Neuronal stem cell (in vitro differentiated cells): ENCODE measurements around the gene BCL11B.

Source experiments
- DNase-seq: peaks from one replicate; pipeline ENCODE4 v3.0.0-alpha.2; 2013; ENCODE audit warnings: low spot score
- H2AFZ ChIP-seq: one replicate; pipeline ENCODE4 v1.6.1; 2013; ENCODE audit warnings: mild to moderate bottlenecking, low read length, inconsistent platforms
- H2AK5ac ChIP-seq: 2 replicates; pipeline ENCODE4 v1.6.1; 2013; ENCODE audit warnings: low read depth, mild to moderate bottlenecking, inconsistent platforms, low read length, moderate library complexity, mixed read lengths
- H2BK120ac ChIP-seq: 2 replicates; pipeline ENCODE4 v1.6.1; 2013; ENCODE audit warnings: low read depth, mild to moderate bottlenecking, inconsistent platforms, low read length, moderate library complexity, mixed read lengths
- H2BK12ac ChIP-seq: one replicate; pipeline ENCODE4 v1.6.1; 2013; ENCODE audit warnings: low read length, inconsistent platforms
- H2BK15ac ChIP-seq: 2 replicates; pipeline ENCODE4 v1.6.1; 2013; ENCODE audit warnings: mild to moderate bottlenecking, low read length, inconsistent platforms, mixed read lengths
- H2BK5ac ChIP-seq: one replicate; pipeline ENCODE4 v1.6.1; 2013; ENCODE audit warnings: inconsistent platforms, mild to moderate bottlenecking, low read length, moderate library complexity
- H3K14ac ChIP-seq: one replicate; pipeline ENCODE4 v1.6.1; 2013; ENCODE audit warnings: low read length, inconsistent platforms
- H3K18ac ChIP-seq: 2 replicates; pipeline ENCODE4 v1.6.1; 2013; ENCODE audit warnings: low read length, inconsistent platforms
- H3K23ac ChIP-seq: 2 replicates; pipeline ENCODE4 v1.6.1; 2013; ENCODE audit warnings: low read depth, mild to moderate bottlenecking, mixed read lengths, low read length, inconsistent platforms; ENCODE audit not compliant: poor library complexity
- H3K27ac ChIP-seq: replicated peaks from 3 replicates; pipeline ENCODE4 v1.5.1; 2013; ENCODE audit warnings: low read length, inconsistent platforms
- H3K27me3 ChIP-seq, 3 experiments: 2 replicates each; pipeline ENCODE4 v1.6.1; 2013; ENCODE audit warnings: low read length in 3 of 3, mild to moderate bottlenecking in 2 of 3, inconsistent platforms in 1 of 3, low read depth in 1 of 3, mixed read lengths in 1 of 3, moderate library complexity in 1 of 3; ENCODE audit not compliant: control insufficient read depth in 3 of 3, insufficient read depth in 3 of 3
- H3K36me3 ChIP-seq, 2 donors: replicated peaks in 1 of 2; 2 replicates each; pipeline ENCODE4 v1.6.1; 2013; ENCODE audit warnings: low read length in 2 of 2; ENCODE audit not compliant: control insufficient read depth in 2 of 2, insufficient read depth in 2 of 2
- H3K4ac ChIP-seq: 2 replicates; pipeline ENCODE4 v1.6.1; 2013; ENCODE audit warnings: inconsistent platforms, mild to moderate bottlenecking, low read length, moderate library complexity
- H3K4me1 ChIP-seq, 2 donors: 1 replicate in 1 of 2; 2 replicates in 1 of 2; pipeline ENCODE4 v1.6.1; 2013; ENCODE audit warnings: low read length in 2 of 2, low read depth in 1 of 2; ENCODE audit not compliant: control insufficient read depth in 2 of 2, insufficient read depth in 1 of 2
- H3K4me2 ChIP-seq: one replicate; pipeline ENCODE4 v1.6.1; 2013; ENCODE audit warnings: mild to moderate bottlenecking, low read length, inconsistent platforms; ENCODE audit not compliant: insufficient read depth, poor library complexity, severe bottlenecking
- H3K4me3 ChIP-seq, 2 donors: 2 replicates each; pipeline ENCODE4 v1.5.1; 2013; ENCODE audit warnings: low read length in 2 of 2, mild to moderate bottlenecking in 2 of 2, inconsistent platforms in 1 of 2, moderate library complexity in 1 of 2
- H3K79me1 ChIP-seq: one replicate; pipeline ENCODE4 v1.6.1; 2013; ENCODE audit warnings: low read depth, mild to moderate bottlenecking, inconsistent platforms, low read length, moderate library complexity
- H3K9ac ChIP-seq: one replicate; pipeline ENCODE4 v1.6.1; 2013; ENCODE audit warnings: mild to moderate bottlenecking, low read depth, low read length, inconsistent platforms; ENCODE audit not compliant: poor library complexity
- H3K9me3 ChIP-seq, 2 donors: replicated peaks in 1 of 2; 2 replicates each; pipeline versions ENCODE3 to v1.6.1; 2013; ENCODE audit warnings: low read length in 2 of 2, mild to moderate bottlenecking in 2 of 2, inconsistent platforms in 1 of 2, low read depth in 1 of 2, mixed read lengths in 1 of 2, moderate library complexity in 1 of 2; ENCODE audit not compliant: control insufficient read depth in 2 of 2, insufficient read depth in 1 of 2
- H4K8ac ChIP-seq: one replicate; pipeline ENCODE4 v1.6.1; 2013; ENCODE audit warnings: low read depth, mild to moderate bottlenecking, inconsistent platforms, low read length, moderate library complexity
- H4K91ac ChIP-seq: one replicate; pipeline ENCODE4 v1.6.1; 2013; ENCODE audit warnings: low read length, low read depth, mild to moderate bottlenecking, inconsistent platforms; ENCODE audit not compliant: poor library complexity
- WGBS, 2 donors: extraction: QIAGEN DNeasy Blood & Tissue Kit; methylation state at CpG; one replicate each; pipeline ENCODE4 v1.1.7; 2013; ENCODE audit warnings: missing lambda C conversion rate in 2 of 2, mixed read lengths in 1 of 2; ENCODE audit not compliant: insufficient read length in 2 of 2, insufficient replicate concordance in 1 of 2; ENCODE audit errors: extremely low coverage in 2 of 2; 5-methylcytosine and 5-hydroxymethylcytosine counted together

BCL11B gene

GRCh38 chr14:99233222-99234035 lies 38.6 kb downstream of the BCL11B start:
- Histone ChIP-seq H2AK5ac (peak overlapping the region; percentile 94), H3K9me3 (peaks cover 0 to 6% of the 10 kb centered on the region in 2 donors), H3K14ac (no peak overlapping the region), H2BK12ac (no peak overlapping the region), H3K36me3 (no peaks in the 10 kb centered on the region), H3K27me3 (peaks cover 0 to 47% (median 0%) of the 10 kb centered on the region in 3 experiments), H3K4ac (no peak overlapping the region), H3K27ac (no peak overlapping the region), H4K8ac (no peak overlapping the region), H4K91ac (no peak overlapping the region), H3K4me1 (peaks cover 0 to 14% of the 10 kb centered on the region in 2 donors), H2BK120ac (no peak overlapping the region), H2BK15ac (peak overlapping the region; percentile 7), H3K4me2 (no peak overlapping the region), H3K23ac (peak overlapping the region; percentile 70), H3K4me3 (no peak overlapping the region), H3K9ac (no peak overlapping the region), H2BK5ac (peak overlapping the region; percentile 25), H3K79me1 (no peaks in the 10 kb centered on the region), H2AFZ (no peak overlapping the region), H3K18ac (peak overlapping the region; percentile 73)
- no CpG with 5 or more reads among the region's 17 CpGs for WGBS, 2 donors
- no peak for DNase-seq

GRCh38 chr14:99232714-99233214 lies 39.2 kb downstream of the BCL11B start:
- Histone ChIP-seq H3K79me1 (no peaks in the 10 kb centered on the region), H2AK5ac (peak overlapping the region; percentile 94), H2BK5ac (no peak overlapping the region), H3K23ac (no peak overlapping the region), H2AFZ (no peak overlapping the region), H3K18ac (peak overlapping the region; percentile 84), H3K9ac (no peak overlapping the region), H3K4me2 (no peak overlapping the region), H2BK15ac (peak overlapping the region; percentile 50), H3K4me1 (peaks cover 0 to 14% of the 10 kb centered on the region in 2 donors), H2BK120ac (no peak overlapping the region), H3K9me3 (peaks cover 0 to 6% of the 10 kb centered on the region in 2 donors), H3K27me3 (peaks cover 0 to 42% (median 0%) of the 10 kb centered on the region in 3 experiments), H3K36me3 (no peaks in the 10 kb centered on the region), H3K27ac (no peak overlapping the region), H2BK12ac (no peak overlapping the region), H4K91ac (no peak overlapping the region), H3K14ac (no peak overlapping the region), H3K4me3 (no peak overlapping the region), H3K4ac (no peak overlapping the region), H4K8ac (no peak overlapping the region)
- no CpG with 5 or more reads among the region's 3 CpGs for WGBS, 2 donors
- no peak for DNase-seq

- peak; percentile 61 for DNase-seq
- H3K4ac ChIP-seq = no peak overlapping the region
- no peak overlapping the region for H3K23ac ChIP-seq
- H3K4me2 ChIP-seq = peak overlapping the region; percentile 88
- H3K27ac ChIP-seq = no peak overlapping the region
- peaks cover 0 to 14% of the 10 kb centered on the region in 2 donors for H3K4me1 ChIP-seq
- H3K36me3 ChIP-seq = no peaks in the 10 kb centered on the region
- H2AK5ac ChIP-seq = peak overlapping the region; percentile 94
- no peaks in the 10 kb centered on the region for H3K79me1 ChIP-seq
- H3K18ac ChIP-seq = peak overlapping the region; percentile 72
- H3K4me3 ChIP-seq = no peak overlapping the region
- H2BK120ac ChIP-seq = peak overlapping the region; percentile 73
- H3K14ac ChIP-seq = no peak overlapping the region
- H2AFZ ChIP-seq = peak overlapping the region; percentile 45
- H3K9ac ChIP-seq = no peak overlapping the region
- H2BK5ac ChIP-seq = no peak overlapping the region
- H2BK15ac ChIP-seq = peak overlapping the region; percentile 90
- no peak overlapping the region for H4K91ac ChIP-seq
- peaks cover 0 to 42% (median 0%) of the 10 kb centered on the region in 3 experiments for H3K27me3 ChIP-seq
- peaks cover 0 to 6% of the 10 kb centered on the region in 2 donors for H3K9me3 ChIP-seq
- no peak overlapping the region for H4K8ac ChIP-seq
- peak overlapping the region; percentile 76 for H2BK12ac ChIP-seq
- WGBS, 2 donors = no CpG with 5 or more reads among the region's 21 CpGs
These were observed 39.9 kb downstream of the BCL11B start for GRCh38 chr14:99231850-99232713.
